Activated T-helper 17 cell treated with anti-CD3 and anti-CD28 coated beads, Interleukin-2, amount 50 U/mL, for 72 hours (primary cell): ENCODE data around the gene ZFPM1. TPM values are rescaled to one million over a fixed set of nuclear protein-coding genes. Genes with fewer than 3 reads are reported as not detected.
A peak's percentile ranks its signal among the peaks of the same experiment; 100 is the strongest.
"Not testable (repeated sequence)": the region's sequence is repeated elsewhere in the genome, so short reads cannot be mapped to it uniquely, and the experiment has no call there.

Experiments
- ATAC-seq: fragments of 150-1000 bp; cut with Tn5 transposase; replicated peaks from 2 replicates; pipeline ENCODE4 v1.10.0; 2021; ENCODE audit warnings: mild to moderate bottlenecking, moderate library complexity
- H3K27ac Mint-ChIP-seq: one replicate; pipeline ENCODE4 v1.8.0; 2022; ENCODE audit warnings: mixed read lengths
- H3K27me3 Mint-ChIP-seq: one replicate; pipeline ENCODE4 v1.8.0; 2022; ENCODE audit warnings: mixed read lengths
- H3K36me3 Mint-ChIP-seq: one replicate; pipeline ENCODE4 v1.8.0; 2022; ENCODE audit warnings: low read depth, mild to moderate bottlenecking, mixed read lengths
- H3K4me1 Mint-ChIP-seq: one replicate; pipeline ENCODE4 v1.8.0; 2022; ENCODE audit warnings: mixed read lengths
- H3K4me3 Mint-ChIP-seq: one replicate; pipeline ENCODE4 v1.8.0; 2022; ENCODE audit warnings: mild to moderate bottlenecking, mixed read lengths
- H3K9me3 Mint-ChIP-seq: one replicate; pipeline ENCODE4 v1.8.0; 2022; ENCODE audit warnings: mixed read lengths
- total RNA-seq, 2 donors: library from RNA; stranded (reverse); gene quantifications; one replicate each; pipeline ENCODE4 v1.2.3, GENCODE V29; 2022

The ZFPM1 gene
- total RNA-seq, result 10 to 100 TPM; 12.2 to 22.1 TPM

- no peaks in the 10 kb centered on the region for H3K27me3 Mint-ChIP-seq
- no peaks in the 10 kb centered on the region for H3K9me3 Mint-ChIP-seq
- peak; percentile 63 for ATAC-seq
- peaks cover 16% of the 10 kb centered on the region for H3K36me3 Mint-ChIP-seq
- peaks cover 5% of the 10 kb centered on the region for H3K4me1 Mint-ChIP-seq
- H3K27ac Mint-ChIP-seq, result peak within 1 kb of the TSS; percentile 83
- peak within 1 kb of the TSS; percentile 89 for H3K4me3 Mint-ChIP-seq
Measured at GRCh38 chr16:88453217-88453531, at the start of gene ZFPM1. Gene ZFPM1 (plus strand): TSS chr16:88453280. CDS start chr16:88453639, 359 bp downstream.

- Mint-ChIP-seq H3K4me3 (no peak overlapping the region), H3K4me1 (peaks cover 5% of the 10 kb centered on the region), H3K9me3 (no peaks in the 10 kb centered on the region), H3K36me3 (no peaks in the 10 kb centered on the region), H3K27me3 (peaks cover 14% of the 10 kb centered on the region), H3K27ac (no peak overlapping the region)
- ATAC-seq, result no peak
Measured at GRCh38 chr16:88403794-88404581, 49.1 kb upstream of the ZFPM1 start.

- Mint-ChIP-seq H3K27me3 (peaks cover 14% of the 10 kb centered on the region), H3K27ac (no peak overlapping the region), H3K9me3 (no peaks in the 10 kb centered on the region), H3K4me3 (no peak overlapping the region), H3K36me3 (no peaks in the 10 kb centered on the region), H3K4me1 (peaks cover 5% of the 10 kb centered on the region)
- ATAC-seq, result no peak
Measured at GRCh38 chr16:88404769-88405168, 48.3 kb upstream of the ZFPM1 start.

GRCh38 chr16:88405216-88406060 is 47.6 kb upstream of the ZFPM1 start:
- H3K27me3 Mint-ChIP-seq, result peaks cover 14% of the 10 kb centered on the region
- peaks cover 5% of the 10 kb centered on the region for H3K4me1 Mint-ChIP-seq
- H3K9me3 Mint-ChIP-seq, result no peaks in the 10 kb centered on the region
- H3K27ac Mint-ChIP-seq, result no peak overlapping the region
- no peak overlapping the region for H3K4me3 Mint-ChIP-seq
- no peaks in the 10 kb centered on the region for H3K36me3 Mint-ChIP-seq
- no peak for ATAC-seq

- Mint-ChIP-seq H3K27me3 (peaks cover 14% of the 10 kb centered on the region), H3K36me3 (no peaks in the 10 kb centered on the region), H3K4me1 (peaks cover 5% of the 10 kb centered on the region), H3K27ac (no peak overlapping the region), H3K9me3 (no peaks in the 10 kb centered on the region), H3K4me3 (no peak overlapping the region)
- no peak for ATAC-seq
Measured at GRCh38 chr16:88406096-88407041, 46.7 kb upstream of the ZFPM1 start.

GRCh38 chr16:88407042-88407420 is 46.0 kb upstream of the ZFPM1 start:
- ATAC-seq, result no peak
- Mint-ChIP-seq H3K27ac (no peak overlapping the region), H3K4me3 (no peak overlapping the region), H3K36me3 (no peaks in the 10 kb centered on the region), H3K27me3 (peaks cover 9% of the 10 kb centered on the region), H3K4me1 (no peaks in the 10 kb centered on the region), H3K9me3 (no peaks in the 10 kb centered on the region)

- H3K27ac Mint-ChIP-seq, result no peak overlapping the region
- H3K36me3 Mint-ChIP-seq, result no peaks in the 10 kb centered on the region
- ATAC-seq, result no peak
- no peaks in the 10 kb centered on the region for H3K4me1 Mint-ChIP-seq
- H3K4me3 Mint-ChIP-seq, result no peak overlapping the region
- no peaks in the 10 kb centered on the region for H3K9me3 Mint-ChIP-seq
- H3K27me3 Mint-ChIP-seq, result peaks cover 9% of the 10 kb centered on the region
Measured at GRCh38 chr16:88407807-88408206, 45.3 kb upstream of the ZFPM1 start.

GRCh38 chr16:88408561-88409142 is 44.4 kb upstream of the ZFPM1 start:
- H3K4me3 Mint-ChIP-seq, result no peak overlapping the region
- no peak for ATAC-seq
- H3K9me3 Mint-ChIP-seq, result no peaks in the 10 kb centered on the region
- no peaks in the 10 kb centered on the region for H3K36me3 Mint-ChIP-seq
- no peaks in the 10 kb centered on the region for H3K4me1 Mint-ChIP-seq
- H3K27me3 Mint-ChIP-seq, result peaks cover 9% of the 10 kb centered on the region
- H3K27ac Mint-ChIP-seq, result no peak overlapping the region

- H3K36me3 Mint-ChIP-seq, result no peaks in the 10 kb centered on the region
- ATAC-seq, result no peak
- H3K4me1 Mint-ChIP-seq, result no peaks in the 10 kb centered on the region
- no peak overlapping the region for H3K27ac Mint-ChIP-seq
- no peak overlapping the region for H3K4me3 Mint-ChIP-seq
- H3K9me3 Mint-ChIP-seq, result no peaks in the 10 kb centered on the region
- H3K27me3 Mint-ChIP-seq, result peaks cover 6% of the 10 kb centered on the region
Measured at GRCh38 chr16:88409296-88410065, 43.6 kb upstream of the ZFPM1 start.

GRCh38 chr16:88410297-88410968 is 42.6 kb upstream of the ZFPM1 start:
- H3K4me3 Mint-ChIP-seq, ATAC-seq, H3K27me3 Mint-ChIP-seq: not testable (repeated sequence)

GRCh38 chr16:88411951-88412576 is 41.0 kb upstream of the ZFPM1 start:
- no peak for ATAC-seq
- Mint-ChIP-seq H3K27ac (no peak overlapping the region), H3K27me3 (no peaks in the 10 kb centered on the region), H3K4me1 (no peaks in the 10 kb centered on the region), H3K4me3 (no peak overlapping the region), H3K36me3 (no peaks in the 10 kb centered on the region), H3K9me3 (no peaks in the 10 kb centered on the region)

More at GRCh38 chr16:88410297-88410968, 42.6 kb upstream of the ZFPM1 start:
- not testable (repeated sequence) for H3K9me3 Mint-ChIP-seq, H3K27ac Mint-ChIP-seq, H3K36me3 Mint-ChIP-seq, H3K4me1 Mint-ChIP-seq

- H3K27ac Mint-ChIP-seq, result no peak overlapping the region
- H3K4me1 Mint-ChIP-seq, result no peaks in the 10 kb centered on the region
- no peaks in the 10 kb centered on the region for H3K27me3 Mint-ChIP-seq
- H3K4me3 Mint-ChIP-seq, result no peak overlapping the region
- no peaks in the 10 kb centered on the region for H3K9me3 Mint-ChIP-seq
- ATAC-seq, result no peak
- H3K36me3 Mint-ChIP-seq, result no peaks in the 10 kb centered on the region
Measured at GRCh38 chr16:88412766-88413165, 40.3 kb upstream of the ZFPM1 start.

GRCh38 chr16:88413231-88413630 is 39.8 kb upstream of the ZFPM1 start:
- H3K9me3 Mint-ChIP-seq, result no peaks in the 10 kb centered on the region
- H3K4me3 Mint-ChIP-seq, result no peak overlapping the region
- no peaks in the 10 kb centered on the region for H3K27me3 Mint-ChIP-seq
- no peaks in the 10 kb centered on the region for H3K4me1 Mint-ChIP-seq
- H3K36me3 Mint-ChIP-seq, result no peaks in the 10 kb centered on the region
- H3K27ac Mint-ChIP-seq, result no peak overlapping the region
- ATAC-seq, result no peak
